RWPE1 (cell line): ENCODE data around the gene RNF34.

Source experiments
- CTCF ChIA-PET: fragments of 350-600 bp; sonication (Branson Sonifier 250); formaldehyde crosslinking; extraction: SDS; loops from one replicate; lab custom pipeline; 2021; lab: Yijun Ruan, JAX
- POLR2A ChIA-PET: fragments of 400-600 bp; formaldehyde crosslinking; extraction: SDS; loops from one replicate; lab custom pipeline; 2020; ENCODE audit warnings: antibody characterized with exemption; ENCODE audit not compliant: low non-redundant PET; lab: Yijun Ruan, JAX
- DNase-seq: peaks from one replicate; pipeline ENCODE4 v3.0.0; 2012; ENCODE audit warnings: low spot score
- H3K27ac ChIP-seq: fragments of 450-650 bp; 2 replicates; pipeline ENCODE4 v1.5.1; 2017
- CTCF ChIP-seq: fragments of 450-650 bp; conservative IDR thresholded peaks from 2 replicates; pipeline ENCODE4 v1.5.1; 2017; ENCODE audit warnings: low read depth, mild to moderate bottlenecking

RNF34 gene

GRCh38 chr12:121420109-121420508 is 20.2 kb downstream of the RNF34 start:
- POLR2A ChIA-PET, result no interaction called here
- TF ChIP-seq CTCF, result no peak
- no peak overlapping the region for H3K27ac ChIP-seq
- no peak for DNase-seq
- CTCF ChIA-PET, result interaction anchor here (1.3 kb wide), 1 partner anchor 23 kb away, joined by 4 read pairs; no protein-coding TSS in a partner anchor

- CTCF ChIA-PET, result interaction anchor here (0.6 to 1.0 kb wide), 3 partner anchors 23 to 98 kb away, joined by 3 to 4 read pairs (median 3); no protein-coding TSS in a partner anchor
- H3K27ac ChIP-seq, result no peak overlapping the region
- TF ChIP-seq CTCF, result no peak
- DNase-seq, result no peak
- POLR2A ChIA-PET, result no interaction called here
These were observed 23.3 kb downstream of the RNF34 start for GRCh38 chr12:121423253-121423652.

- DNase-seq, result no peak
- POLR2A ChIA-PET, result interaction anchor here (0.5 kb wide), 1 partner anchor 71 kb away, joined by 3 read pairs; no protein-coding TSS in a partner anchor
- CTCF ChIA-PET, result interaction anchor here (0.6 kb wide), 2 partner anchors 10 to 23 kb away, joined by 3 to 4 read pairs; no protein-coding TSS in a partner anchor
- no peak overlapping the region for H3K27ac ChIP-seq
- TF ChIP-seq CTCF, result no peak
These were observed 24.0 kb downstream of the RNF34 start for GRCh38 chr12:121423682-121424623.

GRCh38 chr12:121424624-121424975 is 24.7 kb downstream of the RNF34 start:
- CTCF ChIA-PET, result interaction anchor here (0.6 kb wide), 2 partner anchors 10 to 21 kb away, joined by 3 read pairs; no protein-coding TSS in a partner anchor
- no peak for TF ChIP-seq CTCF
- POLR2A ChIA-PET, result no interaction called here
- no peak for DNase-seq
- H3K27ac ChIP-seq, result no peak overlapping the region

GRCh38 chr12:121427556-121428050 is 27.7 kb downstream of the RNF34 start:
- DNase-seq, result no peak
- CTCF ChIA-PET, result interaction anchor here (0.5 kb wide), 1 partner anchor 167 kb away, joined by 3 read pairs; no protein-coding TSS in a partner anchor
- TF ChIP-seq CTCF, result no peak
- POLR2A ChIA-PET, result interaction anchor here (0.6 kb wide), 1 partner anchor 28 kb away, joined by 3 read pairs; no protein-coding TSS in a partner anchor
- H3K27ac ChIP-seq, result no peak overlapping the region

- H3K27ac ChIP-seq, result no peak overlapping the region
- TF ChIP-seq CTCF, result no peak
- DNase-seq, result no peak
- POLR2A ChIA-PET, result no interaction called here
- CTCF ChIA-PET, result interaction anchor here (1.7 kb wide), 1 partner anchor 14 kb away, joined by 6 read pairs; no protein-coding TSS in a partner anchor
These were observed 29.0 kb downstream of the RNF34 start for GRCh38 chr12:121428883-121429282.
